ENCODE results near the gene BARX2. TPM values are rescaled to one million over a fixed set of nuclear protein-coding genes. Genes with fewer than 3 reads are reported as not detected.

BARX2 gene
- total RNA-seq, 3 donors from 2014 or later (not counting 1 experiment from before 2014, with no cell fraction given): not detected

DNA sequence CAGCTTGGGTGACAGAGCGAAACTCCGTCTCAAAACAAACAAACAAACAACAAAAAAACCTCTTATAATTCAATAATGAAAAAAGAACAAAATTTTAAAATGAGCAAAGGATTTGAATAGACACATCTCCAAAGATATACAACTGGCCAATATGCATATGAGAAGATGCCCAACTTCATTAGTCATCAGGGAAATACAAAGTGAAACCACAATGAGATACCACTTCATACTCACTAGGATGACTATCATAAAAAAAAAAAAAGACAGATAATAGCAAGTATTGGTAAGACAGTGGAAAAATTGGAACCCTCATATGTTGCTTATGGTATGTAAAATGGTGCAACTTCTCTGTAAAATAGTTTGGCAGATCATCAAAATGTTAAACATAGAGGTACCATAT is 28.7 kb upstream of the BARX2 start:
- Mint-ChIP-seq H3K4me1 (no peaks in the 10 kb centered on the region), H3K27me3 (ENCODE audit: low read depth in 2 of 2) (peaks cover 0 to 12% of the 10 kb centered on the region in 2 donors), H3K36me3 (no peaks in the 10 kb centered on the region), H3K9me3 (peaks cover 0 to 2% of the 10 kb centered on the region in 2 donors), H3K4me3 (no peak overlapping the region), H3K27ac (no peak overlapping the region)
- H3K27ac ChIP-seq (ENCODE audit: low read length): no peak overlapping the region
- DNase-seq (no peak), ATAC-seq (no peak)
- TF ChIP-seq, protein P1, sequence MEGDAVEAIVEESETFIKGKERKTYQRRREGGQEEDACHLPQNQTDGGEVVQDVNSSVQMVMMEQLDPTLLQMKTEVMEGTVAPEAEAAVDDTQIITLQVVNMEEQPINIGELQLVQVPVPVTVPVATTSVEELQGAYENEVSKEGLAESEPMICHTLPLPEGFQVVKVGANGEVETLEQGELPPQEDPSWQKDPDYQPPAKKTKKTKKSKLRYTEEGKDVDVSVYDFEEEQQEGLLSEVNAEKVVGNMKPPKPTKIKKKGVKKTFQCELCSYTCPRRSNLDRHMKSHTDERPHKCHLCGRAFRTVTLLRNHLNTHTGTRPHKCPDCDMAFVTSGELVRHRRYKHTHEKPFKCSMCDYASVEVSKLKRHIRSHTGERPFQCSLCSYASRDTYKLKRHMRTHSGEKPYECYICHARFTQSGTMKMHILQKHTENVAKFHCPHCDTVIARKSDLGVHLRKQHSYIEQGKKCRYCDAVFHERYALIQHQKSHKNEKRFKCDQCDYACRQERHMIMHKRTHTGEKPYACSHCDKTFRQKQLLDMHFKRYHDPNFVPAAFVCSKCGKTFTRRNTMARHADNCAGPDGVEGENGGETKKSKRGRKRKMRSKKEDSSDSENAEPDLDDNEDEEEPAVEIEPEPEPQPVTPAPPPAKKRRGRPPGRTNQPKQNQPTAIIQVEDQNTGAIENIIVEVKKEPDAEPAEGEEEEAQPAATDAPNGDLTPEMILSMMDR (IDR thresholded peaks at IDR 0.05): no peak
- no peaks in the 10 kb centered on the region for H3K36me3 ChIP-seq (ENCODE audit: control insufficient read depth, insufficient read depth, low read length)
- H3K4me3 ChIP-seq (ENCODE audit: low read length): no peak overlapping the region
- WGBS (ENCODE audit: insufficient coverage): no CpG with 5 or more reads among the region's 2 CpGs
- H3K4me1 ChIP-seq (ENCODE audit: control insufficient read depth, insufficient read depth, low read length): no peaks in the 10 kb centered on the region
- H3K27me3 ChIP-seq (ENCODE audit: control insufficient read depth, insufficient read depth, low read length): no peaks in the 10 kb centered on the region
- no peaks in the 10 kb centered on the region for H3K9me3 ChIP-seq (ENCODE audit: control insufficient read depth, insufficient read depth, low read length)
- intact Hi-C loops (cut with micrococcal nuclease): no loop called here

DNA sequence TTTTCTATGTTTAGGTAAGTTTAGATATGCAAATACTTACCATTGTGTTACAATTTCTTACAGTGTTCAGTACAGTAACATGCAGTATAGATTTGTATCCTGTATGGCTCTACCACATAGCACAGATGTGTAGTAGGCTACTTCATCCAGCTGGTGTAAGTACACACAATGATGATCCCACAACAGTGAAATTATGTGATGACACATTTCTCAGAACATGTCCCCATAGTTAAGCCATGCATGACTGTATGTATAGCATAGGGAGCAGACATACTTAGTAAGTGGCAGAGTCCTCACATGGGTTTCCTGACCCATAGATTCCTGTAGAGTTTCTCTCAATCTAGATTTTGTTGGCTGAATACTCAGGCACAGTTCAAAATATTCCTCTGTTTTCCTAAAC is 26.8 kb upstream of the BARX2 start:
- Mint-ChIP-seq H3K36me3 (no peaks in the 10 kb centered on the region), H3K9me3 (peaks cover 0 to 2% of the 10 kb centered on the region in 2 donors), H3K4me3 (no peak overlapping the region), H3K27ac (no peak overlapping the region), H3K4me1 (no peaks in the 10 kb centered on the region), H3K27me3 (ENCODE audit: low read depth in 2 of 2) (peaks cover 4 to 23% of the 10 kb centered on the region in 2 donors)
- Histone ChIP-seq H3K4me1 (ENCODE audit: control insufficient read depth, insufficient read depth, low read length) (no peaks in the 10 kb centered on the region), H3K27ac (ENCODE audit: low read length) (no peak overlapping the region), H3K36me3 (ENCODE audit: control insufficient read depth, insufficient read depth, low read length) (no peaks in the 10 kb centered on the region), H3K27me3 (ENCODE audit: control insufficient read depth, insufficient read depth, low read length) (no peaks in the 10 kb centered on the region), H3K4me3 (ENCODE audit: low read length) (no peak overlapping the region), H3K9me3 (ENCODE audit: control insufficient read depth, insufficient read depth, low read length) (no peaks in the 10 kb centered on the region)
- TF ChIP-seq, protein P1 (IDR thresholded peaks at IDR 0.05): no peak
- intact Hi-C loops (cut with micrococcal nuclease): no loop called here
- ATAC-seq: no peak
- no peak for DNase-seq

DNA sequence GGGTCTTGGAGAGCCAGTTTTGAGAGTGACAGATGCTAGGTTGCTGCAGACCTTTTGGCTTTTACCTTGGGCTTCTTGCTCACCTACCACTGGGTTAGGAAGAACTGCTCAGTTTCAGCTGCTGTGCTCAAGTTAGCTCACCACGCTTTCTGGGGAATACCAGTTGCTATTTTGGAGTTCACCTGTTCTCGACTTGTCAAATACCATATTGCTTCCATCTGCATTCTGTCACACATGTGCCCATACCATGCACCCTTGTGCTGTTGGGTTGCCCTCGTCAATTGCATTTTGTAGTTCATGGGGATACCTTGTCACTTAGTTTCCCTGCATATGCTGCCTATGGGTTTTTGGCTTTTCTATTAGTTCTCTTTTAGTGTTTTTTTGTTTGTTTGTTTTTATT is 23.0 kb upstream of the BARX2 start:
- H3K27me3 ChIP-seq (ENCODE audit: control insufficient read depth, insufficient read depth, low read length): no peaks in the 10 kb centered on the region
- H3K27me3 Mint-ChIP-seq (ENCODE audit: low read depth in 2 of 2): peaks cover 6 to 28% of the 10 kb centered on the region in 2 donors
- intact Hi-C loops (cut with micrococcal nuclease): no loop called here
- H3K27ac Mint-ChIP-seq: no peak overlapping the region
- H3K36me3 Mint-ChIP-seq: no peaks in the 10 kb centered on the region
- no peak overlapping the region for H3K4me3 Mint-ChIP-seq
- H3K36me3 ChIP-seq (ENCODE audit: control insufficient read depth, insufficient read depth, low read length): no peaks in the 10 kb centered on the region
- H3K4me1 ChIP-seq (ENCODE audit: control insufficient read depth, insufficient read depth, low read length): no peaks in the 10 kb centered on the region
- H3K9me3 ChIP-seq (ENCODE audit: control insufficient read depth, insufficient read depth, low read length): no peaks in the 10 kb centered on the region
- TF ChIP-seq, protein P1 (IDR thresholded peaks at IDR 0.05): no peak
- H3K9me3 Mint-ChIP-seq: no peaks in the 10 kb centered on the region
- DNase-seq: no peak
- no peak for ATAC-seq
- 82% methylated on average over 3 of the region's 3 CpGs for WGBS (ENCODE audit: insufficient coverage)
- no peak overlapping the region for H3K27ac ChIP-seq (ENCODE audit: low read length)
- H3K4me3 ChIP-seq (ENCODE audit: low read length): no peak overlapping the region
- no peaks in the 10 kb centered on the region for H3K4me1 Mint-ChIP-seq

DNA sequence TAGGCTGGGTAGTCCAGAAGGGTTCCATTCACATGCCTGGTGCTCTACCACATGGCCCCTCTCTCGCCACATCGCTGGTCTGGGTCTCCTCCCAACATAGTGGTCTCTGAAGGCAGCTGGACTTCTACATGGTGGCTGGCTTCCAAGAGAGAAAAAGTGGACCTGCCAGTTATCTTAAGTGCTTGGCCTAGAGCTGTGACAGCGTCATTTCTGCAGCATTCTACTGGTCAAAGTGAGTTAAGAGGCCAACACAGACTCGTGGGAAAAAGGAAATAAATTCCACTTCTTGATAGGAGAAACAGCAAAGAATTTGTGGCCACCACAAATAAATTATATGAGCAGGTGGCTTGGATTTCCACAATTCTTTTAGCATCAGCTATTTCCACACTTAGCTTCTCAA is 21.0 kb upstream of the BARX2 start:
- Mint-ChIP-seq H3K36me3 (no peaks in the 10 kb centered on the region), H3K4me1 (no peaks in the 10 kb centered on the region), H3K27ac (no peak overlapping the region), H3K9me3 (peaks cover 0 to 2% of the 10 kb centered on the region in 2 donors), H3K27me3 (ENCODE audit: low read depth in 2 of 2) (peaks cover 10 to 33% of the 10 kb centered on the region in 2 donors), H3K4me3 (no peak overlapping the region)
- intact Hi-C loops (cut with micrococcal nuclease): no loop called here
- Histone ChIP-seq H3K4me3 (ENCODE audit: low read length) (no peak overlapping the region), H3K27me3 (ENCODE audit: control insufficient read depth, insufficient read depth, low read length) (no peaks in the 10 kb centered on the region), H3K4me1 (ENCODE audit: control insufficient read depth, insufficient read depth, low read length) (no peaks in the 10 kb centered on the region), H3K9me3 (ENCODE audit: control insufficient read depth, insufficient read depth, low read length) (no peaks in the 10 kb centered on the region), H3K27ac (ENCODE audit: low read length) (no peak overlapping the region), H3K36me3 (ENCODE audit: control insufficient read depth, insufficient read depth, low read length) (no peaks in the 10 kb centered on the region)
- TF ChIP-seq, protein P1 (IDR thresholded peaks at IDR 0.05): no peak
- no peak for DNase-seq
- ATAC-seq: no peak
- 62% methylated on average over 4 of the region's 4 CpGs for WGBS (ENCODE audit: insufficient coverage)

Data from natural killer cell (primary cell).